ENCODE data around the gene TBXAS1. TPM values are rescaled to one million over a fixed set of nuclear protein-coding genes. Genes with fewer than 3 reads are reported as not detected.

The TBXAS1 gene
- total RNA-seq, 4 donors from 2014 or later: 6.2 to 23.0 (median 11.8) TPM

- TF ChIP-seq CTCF (IDR thresholded peaks at IDR 0.05): no peak
- TF ChIP-seq POLR2A (IDR thresholded peaks at IDR 0.05): no peak
- TF ChIP-seq EP300 (IDR thresholded peaks at IDR 0.05): no peak
- no peak for TF ChIP-seq POLR2AphosphoS5 (IDR thresholded peaks at IDR 0.05)
- no peak for ATAC-seq
- H3K4me3 ChIP-seq: no peak overlapping the region
- H3K36me3 ChIP-seq: peaks cover 0 to 67% of the 10 kb centered on the region in 2 donors
- no peaks in the 10 kb centered on the region for H3K9me3 ChIP-seq
- WGBS, 2 donors (ENCODE audit: low coverage in 1 of 2): 90 to 100% methylated on average over 2 to 4 of the region's 4 CpGs
- no peaks in the 10 kb centered on the region for H3K27me3 ChIP-seq
- H3K27ac ChIP-seq: no peak overlapping the region
- no peaks in the 10 kb centered on the region for H3K4me1 ChIP-seq
These were observed 196.2 kb downstream of the TBXAS1 start for GRCh38 chr7:140025241-140025640.

- Histone ChIP-seq H3K4me1 (no peaks in the 10 kb centered on the region), H3K9me3 (no peaks in the 10 kb centered on the region), H3K36me3 (peaks cover 0 to 74% of the 10 kb centered on the region in 2 donors), H3K27ac (no peak overlapping the region), H3K27me3 (no peaks in the 10 kb centered on the region), H3K4me3 (no peak overlapping the region)
- no peak for TF ChIP-seq POLR2AphosphoS5 (IDR thresholded peaks at IDR 0.05)
- no peak for TF ChIP-seq EP300 (IDR thresholded peaks at IDR 0.05)
- no peak for TF ChIP-seq CTCF (IDR thresholded peaks at IDR 0.05)
- TF ChIP-seq POLR2A (IDR thresholded peaks at IDR 0.05): no peak
- ATAC-seq: no peak
- WGBS, 2 donors (ENCODE audit: low coverage in 1 of 2): 100% methylated on average over 4 of the region's 12 CpGs; no CpG with 5 or more reads in 1 of the 2 donors
These were observed 196.9 kb downstream of the TBXAS1 start for GRCh38 chr7:140025814-140026433.

GRCh38 chr7:140026935-140027334 is 197.9 kb downstream of the TBXAS1 start:
- Histone ChIP-seq H3K27me3 (no peaks in the 10 kb centered on the region), H3K4me3 (no peak overlapping the region), H3K36me3 (peaks cover 0 to 83% of the 10 kb centered on the region in 2 donors), H3K27ac (no peak overlapping the region), H3K4me1 (no peaks in the 10 kb centered on the region), H3K9me3 (no peaks in the 10 kb centered on the region)
- ATAC-seq: no peak
- TF ChIP-seq POLR2A (IDR thresholded peaks at IDR 0.05): no peak
- TF ChIP-seq CTCF (IDR thresholded peaks at IDR 0.05): no peak
- no peak for TF ChIP-seq EP300 (IDR thresholded peaks at IDR 0.05)
- no peak for TF ChIP-seq POLR2AphosphoS5 (IDR thresholded peaks at IDR 0.05)
- WGBS, 2 donors (ENCODE audit: low coverage in 1 of 2): 100% methylated on average over 1 of the region's 9 CpGs; no CpG with 5 or more reads in 1 of the 2 donors

GRCh38 chr7:140027858-140028257 is 198.8 kb downstream of the TBXAS1 start:
- TF ChIP-seq EP300 (IDR thresholded peaks at IDR 0.05): no peak
- no peak overlapping the region for H3K27ac ChIP-seq
- no peaks in the 10 kb centered on the region for H3K27me3 ChIP-seq
- no peak overlapping the region for H3K4me3 ChIP-seq
- no peaks in the 10 kb centered on the region for H3K9me3 ChIP-seq
- WGBS, 2 donors (ENCODE audit: low coverage in 1 of 2): 79 to 86% methylated on average over 5 to 8 of the region's 9 CpGs
- no peaks in the 10 kb centered on the region for H3K4me1 ChIP-seq
- ATAC-seq: no peak
- H3K36me3 ChIP-seq: peaks cover 0 to 85% of the 10 kb centered on the region in 2 donors

- Histone ChIP-seq H3K9me3 (no peaks in the 10 kb centered on the region), H3K4me3 (no peak overlapping the region), H3K27ac (no peak overlapping the region), H3K27me3 (no peaks in the 10 kb centered on the region), H3K4me1 (no peaks in the 10 kb centered on the region), H3K36me3 (peaks cover 0 to 85% of the 10 kb centered on the region in 2 donors)
- ATAC-seq: no peak
- TF ChIP-seq POLR2AphosphoS5 (IDR thresholded peaks at IDR 0.05) (no peak), CTCF (IDR thresholded peaks at IDR 0.05) (no peak), POLR2A (IDR thresholded peaks at IDR 0.05) (no peak), EP300 (IDR thresholded peaks at IDR 0.05) (no peak)
- WGBS, 2 donors (ENCODE audit: low coverage in 1 of 2): 97% methylated on average over 4 of the region's 4 CpGs; no CpG with 5 or more reads in 1 of the 2 donors
These were observed 199.2 kb downstream of the TBXAS1 start for GRCh38 chr7:140028311-140028710.
